Measurements from ENCODE around the gene TEX14. TPM values are rescaled to one million over a fixed set of nuclear protein-coding genes. Genes with fewer than 3 reads are reported as not detected.
A peak's percentile ranks its signal among the peaks of the same experiment; 100 is the strongest.

The TEX14 gene
- total RNA-seq, 6 experiments from 2014 or later: 0.04 to 0.12 (median 0.09) TPM; not detected in 3

GRCh38 chr17:58537266-58537665 is 154.6 kb downstream of the TEX14 start:
- intact Hi-C loops (cut with DNase I): no loop called here

DNA sequence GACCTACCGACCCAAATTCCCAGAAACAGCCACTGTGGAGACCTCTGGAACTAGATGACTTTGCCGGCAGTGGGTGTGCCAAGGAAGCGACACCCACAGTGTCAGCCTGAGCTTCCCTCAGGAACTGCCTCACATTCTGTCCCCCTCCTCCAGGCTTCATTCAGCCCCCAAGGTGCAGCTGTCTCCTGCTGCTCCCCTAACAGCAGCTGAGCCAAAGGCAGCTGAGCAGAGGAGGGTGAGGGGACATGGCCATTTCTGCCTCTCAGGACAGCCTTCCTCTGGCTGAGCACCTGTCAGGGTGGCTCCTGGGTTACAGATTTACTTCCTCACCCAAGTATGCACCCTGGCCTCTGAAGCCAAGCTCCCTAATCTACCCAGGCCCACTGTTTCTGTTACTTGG is 155.3 kb downstream of the TEX14 start:
- intact Hi-C loops (cut with DNase I): no loop called here
- Histone ChIP-seq H3K27ac (no peak overlapping the region), H3K4me1 (peaks cover 0 to 43% (median 15%) of the 10 kb centered on the region in 4 donors), H3K9me3 (no peaks in the 10 kb centered on the region), H3K27me3 (no peaks in the 10 kb centered on the region), H3K36me3 (no peaks in the 10 kb centered on the region), H3K4me3 (no peak overlapping the region)
- no CpG with 5 or more reads among the region's 3 CpGs for WGBS (ENCODE audit: insufficient coverage, low coverage, low lambda C conversion rate, missing lambda C conversion rate)
- DNase-seq: no peak
- ATAC-seq: no peak
- TF ChIP-seq CTCF (IDR thresholded peaks at IDR 0.05) (no peak), POLR2A (IDR thresholded peaks at IDR 0.05) (no peak)

More at GRCh38 chr17:58537266-58537665, 154.6 kb downstream of the TEX14 start:
- no peaks in the 10 kb centered on the region for H3K9me3 ChIP-seq
- peaks cover 0 to 40% (median 15%) of the 10 kb centered on the region in 4 donors for H3K4me1 ChIP-seq
- H3K27me3 ChIP-seq: no peaks in the 10 kb centered on the region
- TF ChIP-seq CTCF (IDR thresholded peaks at IDR 0.05) (no peak), POLR2A (IDR thresholded peaks at IDR 0.05) (no peak)
- DNase-seq (no peak), ATAC-seq (no peak)
- H3K27ac ChIP-seq: no peak overlapping the region
- no peak overlapping the region for H3K4me3 ChIP-seq
- no peaks in the 10 kb centered on the region for H3K36me3 ChIP-seq
- WGBS (ENCODE audit: insufficient coverage, low coverage, low lambda C conversion rate, missing lambda C conversion rate): 81% methylated on average over 4 of the region's 4 CpGs

GRCh38 chr17:58535431-58535830 is 156.4 kb downstream of the TEX14 start:
- ATAC-seq (peak; percentile 28 to 71 (median 65)), DNase-seq (no peak)
- H3K4me3 ChIP-seq: no peak overlapping the region
- H3K9me3 ChIP-seq: no peaks in the 10 kb centered on the region
- no CpG with 5 or more reads among the region's 2 CpGs for WGBS (ENCODE audit: insufficient coverage, low coverage, low lambda C conversion rate, missing lambda C conversion rate)
- no peaks in the 10 kb centered on the region for H3K36me3 ChIP-seq
- peaks cover 0 to 43% (median 15%) of the 10 kb centered on the region in 4 donors for H3K4me1 ChIP-seq
- no peaks in the 10 kb centered on the region for H3K27me3 ChIP-seq
- intact Hi-C loops (cut with DNase I): no loop called here
- peak overlapping the region; percentile 28 to 72 (median 41) for H3K27ac ChIP-seq
- TF ChIP-seq CTCF (IDR thresholded peaks at IDR 0.05) (no peak), POLR2A (IDR thresholded peaks at IDR 0.05) (no peak)

DNA sequence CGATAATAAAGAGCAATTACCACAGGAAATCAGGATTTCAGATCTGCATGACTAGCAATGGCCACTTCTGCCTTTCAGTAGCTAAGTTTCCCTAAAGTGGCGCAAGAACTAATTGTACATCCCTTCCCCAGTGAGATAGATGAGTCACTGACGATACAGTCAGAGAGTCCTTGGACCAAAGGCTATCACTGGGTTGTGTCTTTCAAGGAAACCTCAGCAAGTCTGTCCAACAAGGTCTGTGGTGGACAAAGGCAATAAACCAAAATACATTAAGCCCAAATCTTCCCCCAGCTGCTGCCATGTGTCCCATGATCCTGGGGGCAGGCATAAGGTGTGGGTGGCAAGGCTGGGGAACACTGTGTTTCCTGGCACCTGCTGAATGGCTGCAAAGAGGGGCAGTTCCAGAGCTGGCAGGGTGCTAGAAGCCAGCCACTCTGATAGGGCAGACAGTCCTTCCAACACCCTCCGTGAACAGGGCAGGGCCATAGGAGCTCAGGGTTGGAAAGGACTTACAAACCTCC is 156.9 kb downstream of the TEX14 start:
- Histone ChIP-seq H3K9me3 (no peaks in the 10 kb centered on the region), H3K27me3 (no peaks in the 10 kb centered on the region), H3K27ac (peak overlapping the region; percentile 28 to 72 (median 41)), H3K4me1 (peaks cover 0 to 43% (median 15%) of the 10 kb centered on the region in 4 donors), H3K36me3 (no peaks in the 10 kb centered on the region), H3K4me3 (no peak overlapping the region)
- intact Hi-C loops (cut with DNase I): no loop called here
- DNase-seq (peak in 2 of 3 donors; percentile 63 to 80), ATAC-seq (peak; percentile 34 to 59 (median 46))
- 70% methylated on average over 2 of the region's 4 CpGs for WGBS (ENCODE audit: insufficient coverage, low coverage, low lambda C conversion rate, missing lambda C conversion rate)
- no peak for TF ChIP-seq CTCF (IDR thresholded peaks at IDR 0.05)
- peak; percentile 16 for TF ChIP-seq POLR2A (IDR thresholded peaks at IDR 0.05)
